ENCODE measurements around the gene TM4SF4.
"Not testable (repeated sequence)": the region's sequence is repeated elsewhere in the genome, so short reads cannot be mapped to it uniquely, and the experiment has no call there.

Gene TM4SF4

GRCh38 chr3:149474250-149474817 is at the start of gene TM4SF4:
TM4SF4 (plus strand) TSS chr3:149474697; CDS start chr3:149474878, 181 bp downstream.
- H3K4me3 ChIP-seq (ENCODE audit: low read depth, low read length): no peak within 1 kb of the TSS

GRCh38 chr3:149424918-149425317 is 49.6 kb upstream of the TM4SF4 start:
- H3K4me3 ChIP-seq (ENCODE audit: low read depth, low read length): no peak overlapping the region

DNA sequence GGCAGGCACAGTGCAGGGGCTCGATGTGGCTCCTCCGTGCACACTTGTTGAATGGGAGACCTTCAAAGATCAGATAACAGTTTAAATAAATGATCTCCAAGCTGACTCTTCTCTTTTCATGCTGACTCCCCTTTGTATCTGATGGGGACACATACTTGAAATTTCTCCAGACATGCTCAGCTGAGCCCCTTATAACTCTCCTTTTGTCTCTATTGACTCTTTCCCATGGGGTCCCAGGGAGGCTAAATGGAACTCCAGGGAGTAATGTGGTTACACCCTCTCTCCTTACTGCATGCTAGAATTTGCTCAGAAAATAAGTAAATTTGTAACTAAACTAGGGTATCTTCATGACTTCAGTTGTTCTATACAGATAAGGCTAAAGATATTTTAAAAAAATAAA is 48.2 kb upstream of the TM4SF4 start:
- no peak overlapping the region for H3K4me3 ChIP-seq (ENCODE audit: low read depth, low read length)

DNA sequence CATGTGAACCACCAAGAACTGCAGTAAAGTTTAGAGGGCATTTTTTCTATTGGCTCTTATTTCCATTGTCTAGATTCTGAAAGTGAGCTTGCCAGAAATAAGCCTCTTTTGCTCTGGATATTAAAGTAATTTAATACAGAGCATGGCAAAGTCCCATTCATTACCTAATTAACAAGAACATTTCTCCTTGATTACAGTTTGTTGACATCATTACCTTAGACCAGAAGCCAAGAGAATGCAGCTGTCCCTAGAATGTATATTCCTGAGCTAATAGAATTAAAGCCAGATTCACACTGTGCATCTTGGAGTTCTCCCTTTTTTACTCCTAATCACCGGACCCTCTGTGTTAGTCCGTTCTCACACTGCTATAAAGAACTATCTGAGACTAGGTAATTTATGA is 46.4 kb upstream of the TM4SF4 start:
- H3K4me3 ChIP-seq (ENCODE audit: low read depth, low read length): no peak overlapping the region

DNA sequence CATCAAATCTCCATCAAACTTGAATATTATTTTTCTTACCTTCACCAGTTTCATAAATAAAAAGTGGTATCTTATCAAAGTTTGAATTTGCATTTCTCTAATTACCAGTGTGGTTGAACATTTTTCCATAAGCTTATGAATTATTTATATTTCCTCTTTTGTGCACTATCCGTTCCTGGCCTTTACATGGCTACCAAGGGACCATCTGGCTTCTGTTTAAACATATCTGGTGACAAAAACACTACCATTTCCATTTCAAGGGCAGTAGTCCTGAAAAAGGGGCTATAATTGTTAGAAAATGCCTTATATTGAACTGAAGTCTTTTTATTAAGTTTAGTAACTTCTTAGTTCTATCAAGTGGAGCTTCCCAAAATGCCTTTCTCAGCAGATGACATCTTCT is 44.3 kb upstream of the TM4SF4 start:
- H3K4me3 ChIP-seq (ENCODE audit: low read depth, low read length): no peak overlapping the region

DNA sequence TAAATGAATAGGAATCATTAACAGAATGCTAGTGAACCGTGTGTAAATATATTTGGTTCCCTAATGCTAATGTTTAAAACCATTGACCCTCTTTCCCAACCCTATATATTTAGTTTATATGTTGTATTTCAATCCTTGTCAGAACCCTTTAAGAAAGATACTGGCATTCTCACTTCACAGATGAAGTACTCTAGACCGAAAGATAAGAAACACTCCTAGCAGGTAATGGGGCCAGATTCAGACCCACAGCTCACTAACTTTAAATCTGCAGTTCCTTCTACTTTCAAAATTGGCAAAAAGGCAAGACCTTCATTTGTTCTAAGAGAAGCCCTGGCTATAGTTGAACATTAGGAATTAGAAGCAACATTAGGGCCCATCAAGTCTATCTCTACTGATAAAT is 42.3 kb upstream of the TM4SF4 start:
- no peak overlapping the region for H3K4me3 ChIP-seq (ENCODE audit: low read depth, low read length)

DNA sequence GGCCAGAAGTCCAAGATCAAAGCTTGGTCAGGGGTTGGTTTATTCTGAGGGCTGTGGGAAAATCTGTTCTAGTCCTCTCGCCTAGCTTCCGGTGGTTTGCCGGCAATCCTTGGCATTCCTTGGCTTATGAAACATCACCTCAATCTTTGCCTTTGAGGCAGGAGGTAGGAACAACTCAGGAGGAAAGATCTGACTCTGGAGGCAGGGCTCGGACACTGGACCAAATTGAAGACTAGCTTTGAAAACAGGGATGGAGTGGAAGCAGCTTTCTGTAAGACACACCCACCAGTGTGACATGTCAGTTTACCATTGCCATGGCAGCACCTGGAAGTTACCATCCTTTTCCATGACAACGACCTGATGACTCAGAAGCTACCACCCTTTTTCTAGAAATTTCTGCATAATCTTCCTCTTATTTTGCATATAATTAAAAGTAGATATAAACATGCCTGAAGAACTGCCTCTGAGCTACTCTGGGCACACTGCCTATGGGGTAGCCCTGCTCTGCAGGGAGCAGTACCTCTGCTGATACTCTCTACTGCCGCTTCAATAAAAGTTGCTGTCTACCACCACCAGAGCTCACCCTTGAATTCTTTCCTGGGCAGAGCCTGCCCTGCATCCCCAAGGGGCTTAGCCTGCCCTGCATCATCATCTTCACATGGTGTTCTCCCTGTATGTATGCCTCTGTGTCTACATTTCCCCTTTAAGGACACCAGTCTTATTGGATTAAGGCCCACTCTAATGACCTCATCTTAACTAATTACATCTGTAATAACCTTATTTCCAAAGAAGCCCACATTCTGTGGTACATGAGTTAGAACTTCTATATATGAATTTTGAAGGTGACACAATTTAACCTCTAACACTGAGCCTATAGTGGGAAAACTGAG is 38.3 kb upstream of the TM4SF4 start:
- H3K4me3 ChIP-seq (ENCODE audit: low read depth, low read length): no peak overlapping the region

GRCh38 chr3:149437286-149437685 is 37.2 kb upstream of the TM4SF4 start:
- no peak overlapping the region for H3K4me3 ChIP-seq (ENCODE audit: low read depth, low read length)

GRCh38 chr3:149437710-149438109 is 36.8 kb upstream of the TM4SF4 start:
- no peak overlapping the region for H3K4me3 ChIP-seq (ENCODE audit: low read depth, low read length)

GRCh38 chr3:149438981-149439380 is 35.5 kb upstream of the TM4SF4 start:
- no peak overlapping the region for H3K4me3 ChIP-seq (ENCODE audit: low read depth, low read length)

DNA sequence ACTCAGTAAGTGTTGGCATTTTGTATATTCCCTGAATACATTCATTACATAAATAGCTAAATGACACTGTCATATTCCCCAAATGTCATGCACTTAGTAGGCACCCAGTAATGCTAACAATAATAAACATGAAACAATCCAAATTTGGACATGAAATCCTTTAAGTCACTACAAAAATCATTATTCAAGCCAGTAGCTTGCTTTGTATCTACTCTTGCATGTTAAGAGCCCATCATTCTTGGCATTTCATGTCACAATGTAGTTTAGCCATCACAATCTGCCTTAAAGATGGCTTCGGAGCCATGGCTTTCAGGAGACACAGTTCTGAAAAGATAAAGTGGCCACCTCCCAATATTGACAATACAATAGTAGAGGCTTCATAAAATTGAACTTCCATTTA is 32.9 kb upstream of the TM4SF4 start:
- H3K4me3 ChIP-seq (ENCODE audit: low read depth, low read length): no peak overlapping the region

- H3K4me3 ChIP-seq (ENCODE audit: low read depth, low read length): no peak overlapping the region
Measured at GRCh38 chr3:149442043-149442442, 32.5 kb upstream of the TM4SF4 start.

GRCh38 chr3:149442851-149443544 is 31.5 kb upstream of the TM4SF4 start:
- H3K4me3 ChIP-seq (ENCODE audit: low read depth, low read length): no peak overlapping the region

GRCh38 chr3:149443545-149443912 is 31.0 kb upstream of the TM4SF4 start:
- no peak overlapping the region for H3K4me3 ChIP-seq (ENCODE audit: low read depth, low read length)

GRCh38 chr3:149444867-149445266 is 29.6 kb upstream of the TM4SF4 start:
- not testable (repeated sequence) for H3K4me3 ChIP-seq (ENCODE audit: low read depth, low read length)

DNA sequence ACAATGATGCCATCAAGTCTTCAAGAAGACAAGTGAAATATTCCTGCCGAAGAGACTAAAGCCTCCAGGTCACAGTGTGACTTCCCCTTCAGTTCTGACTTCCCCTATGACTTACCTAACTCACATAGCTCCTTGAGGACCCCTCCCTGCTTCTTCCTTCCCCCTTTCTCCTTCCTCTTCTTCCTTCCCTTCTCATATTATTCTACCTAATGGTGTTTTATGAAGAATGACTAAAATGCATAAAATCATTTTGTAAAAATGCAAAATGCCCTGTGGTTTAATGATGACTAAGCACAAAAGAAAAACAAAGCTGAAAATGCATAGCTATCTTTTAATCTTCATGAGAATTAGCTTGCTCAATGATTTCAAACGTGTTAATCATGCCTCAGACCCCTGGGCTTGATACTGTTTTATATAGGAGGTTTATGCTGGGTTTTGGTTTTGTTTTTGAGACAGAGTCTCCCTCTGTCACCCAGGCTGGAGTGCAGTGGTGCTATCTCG is 26.1 kb upstream of the TM4SF4 start:
- no peak overlapping the region for H3K4me3 ChIP-seq (ENCODE audit: low read depth, low read length)

GRCh38 chr3:149449182-149449581 is 25.3 kb upstream of the TM4SF4 start:
- no peak overlapping the region for H3K4me3 ChIP-seq (ENCODE audit: low read depth, low read length)

GRCh38 chr3:149449799-149450198 is 24.7 kb upstream of the TM4SF4 start:
- H3K4me3 ChIP-seq (ENCODE audit: low read depth, low read length): no peak overlapping the region

DNA sequence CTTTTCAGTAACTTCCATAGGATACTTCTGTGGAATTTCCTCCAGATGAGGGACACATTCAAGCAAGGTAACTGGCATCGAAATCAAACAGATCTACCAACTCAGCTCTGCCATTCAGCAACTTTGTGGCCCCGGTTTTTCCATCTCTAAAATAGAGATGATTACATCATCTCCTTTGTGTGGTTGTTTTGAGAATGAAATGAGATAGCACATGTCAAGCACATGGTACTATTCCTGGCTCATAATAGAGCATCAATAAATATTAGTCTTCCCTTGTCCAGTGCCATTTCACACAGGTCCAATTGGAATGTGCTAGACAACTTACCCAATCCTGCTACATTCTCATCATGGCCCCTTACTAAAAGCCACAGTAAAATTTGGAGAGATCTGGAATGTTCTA is 24.2 kb upstream of the TM4SF4 start:
- no peak overlapping the region for H3K4me3 ChIP-seq (ENCODE audit: low read depth, low read length)

DNA sequence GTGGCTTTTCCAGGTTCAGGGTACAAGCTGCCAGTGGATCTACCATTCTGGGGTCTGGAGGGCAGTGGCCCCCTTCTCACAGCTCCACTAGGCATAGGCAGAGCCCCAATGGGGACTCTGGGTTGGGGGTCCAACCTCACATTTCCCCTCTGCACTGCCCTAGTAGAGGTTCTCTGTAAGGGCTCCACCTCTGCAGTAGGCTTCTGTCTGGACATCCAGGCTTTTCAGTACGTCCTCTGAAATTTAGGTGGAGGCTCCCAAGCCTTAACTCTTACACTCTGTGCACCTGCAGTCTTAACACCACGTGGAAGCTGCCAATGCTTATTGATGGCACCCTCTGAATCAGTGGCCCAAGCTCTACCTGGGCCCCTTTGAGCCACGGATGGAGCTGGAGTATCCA is 22.5 kb upstream of the TM4SF4 start:
- H3K4me3 ChIP-seq (ENCODE audit: low read depth, low read length): no peak overlapping the region

DNA sequence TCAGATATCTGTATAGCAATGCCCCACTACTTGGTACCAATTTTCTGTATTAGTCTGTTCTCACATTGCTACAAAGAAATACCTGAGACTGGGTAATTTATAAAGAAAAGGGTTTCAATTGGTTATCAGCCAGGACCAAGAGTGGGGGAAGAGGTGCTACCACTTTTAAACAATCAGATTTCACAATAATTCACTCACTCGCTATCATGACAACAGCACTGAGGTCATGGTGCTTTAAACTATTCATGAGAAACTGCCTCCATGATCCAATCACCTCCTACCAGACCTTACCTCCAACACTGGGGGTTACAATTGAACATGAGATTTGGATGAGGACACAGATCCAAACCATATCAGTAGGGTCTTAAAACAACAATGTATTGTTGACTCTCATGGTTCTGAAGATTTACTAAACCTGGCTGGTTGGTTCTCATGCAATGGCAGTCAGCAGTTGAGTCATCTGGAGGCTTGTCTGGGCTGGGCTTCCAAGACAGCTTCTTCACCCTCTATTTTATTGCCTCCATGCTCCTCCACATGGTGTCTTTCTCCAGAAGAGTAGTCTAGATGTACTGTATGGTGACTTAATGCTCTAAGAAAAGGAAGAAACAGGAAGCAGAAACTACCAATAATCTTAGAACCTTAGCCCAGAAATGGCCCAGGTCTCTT is 21.2 kb upstream of the TM4SF4 start:
- no peak overlapping the region for H3K4me3 ChIP-seq (ENCODE audit: low read depth, low read length)
